MM.1S (cell line): Measurements from ENCODE around the gene RBMXL2.

Experiments
- DNase-seq: peaks from one replicate; pipeline ENCODE4 v3.0.0-alpha.2; 2015
- H2AFZ ChIP-seq: fragments of 300-600 bp; sonication (generic); 2 replicates; pipeline ENCODE4 v1.6.0; 2016; ENCODE audit warnings: antibody characterized with exemption, low read length
- H3F3A ChIP-seq: fragments of 300-600 bp; sonication (generic); 2 replicates; pipeline ENCODE4 v1.6.1; 2016; ENCODE audit warnings: mild to moderate bottlenecking, antibody characterized with exemption, low read length, moderate library complexity, mixed read lengths; ENCODE audit not compliant: insufficient read depth
- H3K27ac ChIP-seq: fragments of 300-600 bp; sonication (generic); 2 replicates; pipeline ENCODE4 v1.5.1; 2016; ENCODE audit warnings: mild to moderate bottlenecking, low read length
- H3K27me3 ChIP-seq: fragments of 300-600 bp; sonication (generic); replicated peaks from 2 replicates; pipeline ENCODE4 v1.6.0; 2016; ENCODE audit warnings: low read length; ENCODE audit not compliant: insufficient read depth
- H3K36me3 ChIP-seq: fragments of 300-600 bp; sonication (generic); replicated peaks from 2 replicates; pipeline ENCODE4 v1.6.1; 2016; ENCODE audit warnings: mild to moderate bottlenecking, low read length, mixed read lengths; ENCODE audit not compliant: insufficient read depth
- H3K4me1 ChIP-seq: fragments of 300-600 bp; sonication (generic); 2 replicates; pipeline ENCODE4 v1.6.1; 2016; ENCODE audit warnings: low read length, mixed read lengths
- H3K4me2 ChIP-seq: fragments of 300-600 bp; sonication (generic); 2 replicates; pipeline ENCODE4 v1.6.0; 2016; ENCODE audit warnings: low read depth, low read length
- H3K4me3 ChIP-seq: fragments of 300-600 bp; sonication (generic); 2 replicates; pipeline ENCODE4 v1.5.1; 2016; ENCODE audit warnings: low read length, mixed read lengths
- H3K79me2 ChIP-seq: fragments of 300-600 bp; sonication (generic); 2 replicates; pipeline ENCODE4 v1.6.1; 2016; ENCODE audit warnings: mixed run types, low read length, mixed read lengths
- H3K9ac ChIP-seq: fragments of 300-600 bp; sonication (generic); 2 replicates; pipeline ENCODE4 v1.6.1; 2016; ENCODE audit warnings: low read length, mixed read lengths
- H3K9me2 ChIP-seq: fragments of 300-600 bp; sonication (generic); replicated peaks from 2 replicates; pipeline ENCODE4 v1.6.1; 2016; ENCODE audit warnings: mild to moderate bottlenecking, low read length, mixed read lengths; ENCODE audit not compliant: insufficient read depth
- H3K9me3 ChIP-seq: fragments of 300-600 bp; sonication (generic); replicated peaks from 2 replicates; pipeline ENCODE4 v1.6.1; 2016; ENCODE audit warnings: mild to moderate bottlenecking, low read length, mixed read lengths; ENCODE audit not compliant: insufficient read depth
- H4K20me1 ChIP-seq: fragments of 300-600 bp; sonication (generic); 2 replicates; pipeline ENCODE4 v1.6.1; 2016; ENCODE audit warnings: mild to moderate bottlenecking, low read length, moderate library complexity, mixed read lengths; ENCODE audit not compliant: insufficient read depth
- EZH2 ChIP-seq: fragments of 300-600 bp; sonication (generic); optimal IDR thresholded peaks from 2 replicates; pipeline ENCODE3; 2017; ENCODE audit warnings: low read depth, mild to moderate bottlenecking, antibody characterized with exemption, low read length, mixed read lengths
- EZH2phosphoT487 ChIP-seq: fragments of 300-600 bp; sonication (generic); IDR thresholded peaks from 2 replicates; pipeline ENCODE4 v1.6.1; 2018; ENCODE audit warnings: antibody characterized with exemption, low read length
- TF ChIP-seq, protein P1 (sequence below): fragments of 300-600 bp; sonication (generic); IDR thresholded peaks from 2 replicates; pipeline ENCODE4 v1.5.1; 2016; ENCODE audit warnings: antibody characterized with exemption, low read length, mixed read lengths

Gene RBMXL2

GRCh38 chr11:7056828-7057513 is 31.8 kb upstream of the RBMXL2 start:
- no peak overlapping the region for H3K9ac ChIP-seq
- H3K4me2 ChIP-seq = no peak overlapping the region
- H2AFZ ChIP-seq = no peak overlapping the region
- no peaks in the 10 kb centered on the region for H3F3A ChIP-seq
- no peaks in the 10 kb centered on the region for H3K9me3 ChIP-seq
- TF ChIP-seq EZH2phosphoT487 (no peak), EZH2 (no peak)
- TF ChIP-seq, protein P1, sequence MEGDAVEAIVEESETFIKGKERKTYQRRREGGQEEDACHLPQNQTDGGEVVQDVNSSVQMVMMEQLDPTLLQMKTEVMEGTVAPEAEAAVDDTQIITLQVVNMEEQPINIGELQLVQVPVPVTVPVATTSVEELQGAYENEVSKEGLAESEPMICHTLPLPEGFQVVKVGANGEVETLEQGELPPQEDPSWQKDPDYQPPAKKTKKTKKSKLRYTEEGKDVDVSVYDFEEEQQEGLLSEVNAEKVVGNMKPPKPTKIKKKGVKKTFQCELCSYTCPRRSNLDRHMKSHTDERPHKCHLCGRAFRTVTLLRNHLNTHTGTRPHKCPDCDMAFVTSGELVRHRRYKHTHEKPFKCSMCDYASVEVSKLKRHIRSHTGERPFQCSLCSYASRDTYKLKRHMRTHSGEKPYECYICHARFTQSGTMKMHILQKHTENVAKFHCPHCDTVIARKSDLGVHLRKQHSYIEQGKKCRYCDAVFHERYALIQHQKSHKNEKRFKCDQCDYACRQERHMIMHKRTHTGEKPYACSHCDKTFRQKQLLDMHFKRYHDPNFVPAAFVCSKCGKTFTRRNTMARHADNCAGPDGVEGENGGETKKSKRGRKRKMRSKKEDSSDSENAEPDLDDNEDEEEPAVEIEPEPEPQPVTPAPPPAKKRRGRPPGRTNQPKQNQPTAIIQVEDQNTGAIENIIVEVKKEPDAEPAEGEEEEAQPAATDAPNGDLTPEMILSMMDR = no peak
- H3K27ac ChIP-seq = no peak overlapping the region
- no peaks in the 10 kb centered on the region for H3K36me3 ChIP-seq
- H3K79me2 ChIP-seq = no peaks in the 10 kb centered on the region
- no peaks in the 10 kb centered on the region for H3K4me1 ChIP-seq
- H4K20me1 ChIP-seq = no peaks in the 10 kb centered on the region
- H3K9me2 ChIP-seq = no peaks in the 10 kb centered on the region
- no peak for DNase-seq
- no peaks in the 10 kb centered on the region for H3K27me3 ChIP-seq
- no peak overlapping the region for H3K4me3 ChIP-seq

- Histone ChIP-seq H4K20me1 (no peaks in the 10 kb centered on the region), H3K79me2 (no peaks in the 10 kb centered on the region), H3K4me2 (no peak overlapping the region), H3K27ac (no peak overlapping the region), H3K4me3 (no peak overlapping the region), H3F3A (no peaks in the 10 kb centered on the region), H3K36me3 (no peaks in the 10 kb centered on the region), H3K4me1 (no peaks in the 10 kb centered on the region), H3K9me2 (no peaks in the 10 kb centered on the region), H3K27me3 (no peaks in the 10 kb centered on the region), H3K9ac (no peak overlapping the region), H2AFZ (no peak overlapping the region), H3K9me3 (no peaks in the 10 kb centered on the region)
- DNase-seq = no peak
- TF ChIP-seq, protein P1 = no peak
- no peak for TF ChIP-seq EZH2phosphoT487
Measured at GRCh38 chr11:7057641-7058040, 31.2 kb upstream of the RBMXL2 start.

GRCh38 chr11:7060868-7061267 is 27.9 kb upstream of the RBMXL2 start:
- no peaks in the 10 kb centered on the region for H3K27me3 ChIP-seq
- H2AFZ ChIP-seq = no peak overlapping the region
- no peak overlapping the region for H3K4me2 ChIP-seq
- H3K4me3 ChIP-seq = no peak overlapping the region
- H3F3A ChIP-seq = no peaks in the 10 kb centered on the region
- DNase-seq = no peak
- no peaks in the 10 kb centered on the region for H4K20me1 ChIP-seq
- no peak overlapping the region for H3K27ac ChIP-seq
- no peaks in the 10 kb centered on the region for H3K4me1 ChIP-seq
- no peaks in the 10 kb centered on the region for H3K9me2 ChIP-seq
- H3K36me3 ChIP-seq = no peaks in the 10 kb centered on the region
- no peak overlapping the region for H3K9ac ChIP-seq
- no peaks in the 10 kb centered on the region for H3K79me2 ChIP-seq
- no peak for TF ChIP-seq EZH2phosphoT487
- no peaks in the 10 kb centered on the region for H3K9me3 ChIP-seq

DNA sequence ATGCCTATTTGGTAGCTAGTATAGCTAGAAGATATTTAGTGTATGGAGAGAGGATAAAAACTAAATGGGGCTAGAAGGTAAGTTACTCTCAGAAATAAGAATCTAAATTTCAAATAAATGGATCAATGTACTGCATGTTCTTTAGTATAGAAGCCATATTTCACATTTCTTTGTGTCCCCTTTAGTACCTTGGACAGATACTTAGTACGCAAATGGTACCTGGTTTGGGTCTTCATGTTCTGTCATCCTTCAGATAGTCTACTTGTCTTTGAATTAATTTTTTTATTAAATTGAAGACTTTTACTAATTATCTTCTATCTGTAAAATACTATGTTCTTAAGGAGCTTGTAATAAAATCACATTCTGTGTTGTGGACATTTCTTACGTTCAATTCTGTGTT is 26.3 kb upstream of the RBMXL2 start:
- Histone ChIP-seq H3F3A (no peaks in the 10 kb centered on the region), H3K9me2 (no peaks in the 10 kb centered on the region), H3K4me3 (no peak overlapping the region), H3K27me3 (no peaks in the 10 kb centered on the region), H3K4me1 (no peaks in the 10 kb centered on the region), H3K9ac (no peak overlapping the region), H3K36me3 (no peaks in the 10 kb centered on the region), H2AFZ (no peak overlapping the region), H3K79me2 (no peaks in the 10 kb centered on the region), H3K9me3 (no peaks in the 10 kb centered on the region), H4K20me1 (no peaks in the 10 kb centered on the region), H3K4me2 (no peak overlapping the region), H3K27ac (no peak overlapping the region)
- no peak for TF ChIP-seq EZH2phosphoT487
- TF ChIP-seq EZH2 = no peak
- TF ChIP-seq, protein P1 = no peak
- no peak for DNase-seq
